NB4 (cell line): ENCODE results near the gene CHST15.

Experiments used
- DNase-seq: peaks from one replicate; pipeline ENCODE4 v3.0.0; 2010; ENCODE audit warnings: low read depth
- H3K4me3 ChIP-seq: one replicate; pipeline ENCODE4 v1.5.1; 2011; ENCODE audit warnings: mild to moderate bottlenecking, low read depth, low read length, moderate library complexity
- MYC ChIP-seq: IDR thresholded peaks from 2 replicates; pipeline ENCODE4 v1.6.1; 2011; ENCODE audit warnings: low read depth, low read length
- POLR2A ChIP-seq: IDR thresholded peaks from 2 replicates; pipeline ENCODE4 v1.6.1; 2011; ENCODE audit warnings: mild to moderate bottlenecking; ENCODE audit not compliant: insufficient read length; ENCODE audit errors: extremely low read depth
- TF ChIP-seq, protein P1 (sequence below): IDR thresholded peaks from one replicate; pipeline ENCODE4 v1.5.1; 2012; ENCODE audit warnings: low read depth, low read length
- TF ChIP-seq, protein P2 (sequence below): IDR thresholded peaks from 2 replicates; pipeline ENCODE4 v1.6.1; 2011; ENCODE audit warnings: low read depth, low read length

CHST15 gene, protein sequence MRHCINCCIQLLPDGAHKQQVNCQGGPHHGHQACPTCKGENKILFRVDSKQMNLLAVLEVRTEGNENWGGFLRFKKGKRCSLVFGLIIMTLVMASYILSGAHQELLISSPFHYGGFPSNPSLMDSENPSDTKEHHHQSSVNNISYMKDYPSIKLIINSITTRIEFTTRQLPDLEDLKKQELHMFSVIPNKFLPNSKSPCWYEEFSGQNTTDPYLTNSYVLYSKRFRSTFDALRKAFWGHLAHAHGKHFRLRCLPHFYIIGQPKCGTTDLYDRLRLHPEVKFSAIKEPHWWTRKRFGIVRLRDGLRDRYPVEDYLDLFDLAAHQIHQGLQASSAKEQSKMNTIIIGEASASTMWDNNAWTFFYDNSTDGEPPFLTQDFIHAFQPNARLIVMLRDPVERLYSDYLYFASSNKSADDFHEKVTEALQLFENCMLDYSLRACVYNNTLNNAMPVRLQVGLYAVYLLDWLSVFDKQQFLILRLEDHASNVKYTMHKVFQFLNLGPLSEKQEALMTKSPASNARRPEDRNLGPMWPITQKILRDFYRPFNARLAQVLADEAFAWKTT

DNA sequence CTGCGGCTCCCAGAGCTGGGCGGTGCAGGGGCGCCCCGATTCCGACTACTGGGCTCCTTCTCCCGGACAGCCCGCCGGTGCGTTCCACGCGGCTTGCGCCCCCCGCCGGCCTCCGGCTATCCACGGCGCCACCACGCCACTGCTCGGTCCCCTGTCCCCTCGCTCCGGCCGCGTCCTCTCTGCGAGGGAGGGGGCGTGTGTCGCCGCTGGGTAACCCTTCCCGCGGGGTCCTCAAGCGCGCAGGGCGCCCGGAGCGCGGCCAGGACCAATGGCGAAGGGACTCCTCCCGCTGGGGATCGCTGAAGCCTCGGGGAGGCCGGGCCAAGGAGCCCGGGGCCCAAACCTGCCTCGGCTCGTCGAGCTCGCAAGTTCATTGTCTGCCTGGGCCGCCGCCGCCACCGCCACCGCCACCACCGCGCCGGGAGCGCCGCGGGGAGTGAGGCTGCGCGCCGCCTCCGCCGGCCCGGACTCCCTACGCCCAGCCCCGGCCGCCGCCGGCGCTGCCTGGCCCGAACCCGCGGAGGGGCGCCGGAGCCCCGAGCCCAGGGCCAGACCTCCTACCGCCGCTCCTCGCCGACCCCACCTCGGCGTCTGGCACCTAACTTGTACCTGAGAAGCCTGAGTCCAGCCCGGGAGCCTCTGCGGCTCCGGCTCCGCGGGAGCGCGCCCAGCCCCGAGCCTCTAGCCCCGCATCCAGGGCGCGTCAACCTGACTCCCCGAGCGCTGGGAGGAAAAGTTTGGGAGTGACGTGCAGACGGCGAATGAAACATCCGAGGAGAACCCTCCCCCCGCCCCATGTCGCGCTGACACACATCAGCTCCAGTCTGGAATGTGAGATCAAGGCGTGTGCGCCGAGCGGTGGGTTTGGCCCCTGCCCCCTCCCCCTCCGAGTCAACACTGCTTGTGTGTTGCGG lies at the start of gene CHST15:
Gene CHST15 (minus strand): TSS at position 739 of the 914 bp plus-strand sequence. CDS start 47,386 bp downstream, outside the sequence.
- DNase-seq = no peak
- no peak for TF ChIP-seq POLR2A
- TF ChIP-seq, protein P1, sequence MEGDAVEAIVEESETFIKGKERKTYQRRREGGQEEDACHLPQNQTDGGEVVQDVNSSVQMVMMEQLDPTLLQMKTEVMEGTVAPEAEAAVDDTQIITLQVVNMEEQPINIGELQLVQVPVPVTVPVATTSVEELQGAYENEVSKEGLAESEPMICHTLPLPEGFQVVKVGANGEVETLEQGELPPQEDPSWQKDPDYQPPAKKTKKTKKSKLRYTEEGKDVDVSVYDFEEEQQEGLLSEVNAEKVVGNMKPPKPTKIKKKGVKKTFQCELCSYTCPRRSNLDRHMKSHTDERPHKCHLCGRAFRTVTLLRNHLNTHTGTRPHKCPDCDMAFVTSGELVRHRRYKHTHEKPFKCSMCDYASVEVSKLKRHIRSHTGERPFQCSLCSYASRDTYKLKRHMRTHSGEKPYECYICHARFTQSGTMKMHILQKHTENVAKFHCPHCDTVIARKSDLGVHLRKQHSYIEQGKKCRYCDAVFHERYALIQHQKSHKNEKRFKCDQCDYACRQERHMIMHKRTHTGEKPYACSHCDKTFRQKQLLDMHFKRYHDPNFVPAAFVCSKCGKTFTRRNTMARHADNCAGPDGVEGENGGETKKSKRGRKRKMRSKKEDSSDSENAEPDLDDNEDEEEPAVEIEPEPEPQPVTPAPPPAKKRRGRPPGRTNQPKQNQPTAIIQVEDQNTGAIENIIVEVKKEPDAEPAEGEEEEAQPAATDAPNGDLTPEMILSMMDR = no peak
- no peak for TF ChIP-seq MYC
- TF ChIP-seq, protein P2, sequence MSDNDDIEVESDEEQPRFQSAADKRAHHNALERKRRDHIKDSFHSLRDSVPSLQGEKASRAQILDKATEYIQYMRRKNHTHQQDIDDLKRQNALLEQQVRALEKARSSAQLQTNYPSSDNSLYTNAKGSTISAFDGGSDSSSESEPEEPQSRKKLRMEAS = no peak
- no peak within 1 kb of the TSS for H3K4me3 ChIP-seq

DNA sequence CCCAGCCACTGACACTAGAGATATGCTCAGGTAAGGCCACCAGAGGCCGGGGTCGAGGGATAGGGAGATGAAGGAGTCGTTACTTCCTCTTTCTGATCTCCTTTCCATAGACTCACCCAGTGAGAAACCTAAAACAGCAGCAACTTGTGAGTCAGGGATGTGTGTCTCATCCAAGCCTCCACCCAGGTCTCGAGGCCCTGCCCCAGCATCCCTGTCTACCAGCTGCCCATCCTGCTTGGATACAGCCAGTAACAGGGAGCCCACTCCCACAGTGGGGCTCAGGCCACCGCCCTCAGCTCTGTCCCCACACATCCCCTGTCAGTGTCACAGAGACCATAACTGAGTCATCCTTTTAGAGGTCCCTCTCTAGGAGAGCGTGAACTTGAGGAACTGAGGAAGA lies 49.6 kb upstream of the CHST15 start:
- H3K4me3 ChIP-seq = no peak overlapping the region
- no peak for TF ChIP-seq MYC
- TF ChIP-seq, protein P1 = no peak
- no peak for TF ChIP-seq POLR2A
- TF ChIP-seq, protein P2 = no peak
- DNase-seq = peak; percentile 38

DNA sequence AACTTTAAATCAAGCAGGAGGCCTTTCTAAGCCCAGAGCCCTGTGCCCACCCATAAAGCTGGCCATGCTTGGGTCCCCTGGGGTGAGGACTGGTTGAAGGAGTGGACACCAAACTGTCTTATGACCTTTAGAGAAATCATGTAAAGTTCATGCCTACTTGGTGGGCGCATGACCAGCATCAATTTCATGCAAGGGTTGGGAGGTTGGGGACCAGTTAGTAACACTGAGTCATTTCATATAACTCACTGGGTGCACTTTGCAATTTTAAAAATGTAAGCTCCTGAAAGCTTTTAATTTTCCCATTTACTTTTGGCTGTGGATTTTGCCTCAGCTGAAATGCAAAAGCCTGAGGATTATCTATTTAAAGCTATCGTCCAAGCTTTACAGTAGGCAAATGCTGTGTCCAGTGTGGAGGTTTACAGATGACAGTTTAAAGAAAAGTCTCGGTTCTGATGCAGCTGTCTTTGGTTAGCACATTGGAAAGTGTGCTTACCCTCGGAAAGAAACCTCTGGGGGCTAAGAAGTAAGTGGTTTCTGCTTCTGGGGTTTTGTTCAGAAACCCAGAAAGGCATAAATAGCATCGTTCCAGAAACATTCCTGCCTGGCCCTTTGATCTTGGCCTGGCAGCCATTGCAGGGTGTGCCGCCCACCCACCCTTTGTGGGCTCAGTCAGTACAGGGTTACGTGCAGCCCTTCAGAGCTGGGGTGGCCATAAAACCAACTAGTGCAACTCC lies 48.8 kb upstream of the CHST15 start:
- no peak overlapping the region for H3K4me3 ChIP-seq
- DNase-seq = no peak
- TF ChIP-seq, protein P2 = no peak
- no peak for TF ChIP-seq POLR2A
- TF ChIP-seq, protein P1 = no peak
- no peak for TF ChIP-seq MYC

DNA sequence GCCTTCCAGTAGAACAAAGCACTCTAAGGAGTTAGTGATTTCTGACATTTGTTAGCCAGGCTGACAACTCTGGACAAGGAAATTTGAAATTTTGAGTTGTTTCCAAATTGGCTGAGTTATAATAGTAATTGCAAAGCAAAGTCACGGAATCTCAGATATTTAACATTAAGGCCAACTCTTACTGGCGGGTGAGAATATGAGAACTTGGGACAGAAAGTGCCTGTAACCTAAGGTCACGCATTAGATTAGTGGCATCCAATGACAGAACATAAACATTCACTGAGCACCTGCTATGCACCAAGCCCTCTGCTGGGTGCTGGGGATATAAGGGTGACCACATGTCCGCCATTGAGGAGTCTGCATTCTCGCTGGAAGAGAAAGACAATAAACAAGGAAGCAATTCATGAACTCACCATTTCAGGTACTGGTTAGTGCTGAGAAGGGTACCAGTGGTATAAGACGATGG lies 45.5 kb upstream of the CHST15 start:
- H3K4me3 ChIP-seq = no peak overlapping the region
- TF ChIP-seq, protein P2 = no peak
- TF ChIP-seq POLR2A (no peak), MYC (no peak)
- TF ChIP-seq, protein P1 = no peak
- DNase-seq = no peak

DNA sequence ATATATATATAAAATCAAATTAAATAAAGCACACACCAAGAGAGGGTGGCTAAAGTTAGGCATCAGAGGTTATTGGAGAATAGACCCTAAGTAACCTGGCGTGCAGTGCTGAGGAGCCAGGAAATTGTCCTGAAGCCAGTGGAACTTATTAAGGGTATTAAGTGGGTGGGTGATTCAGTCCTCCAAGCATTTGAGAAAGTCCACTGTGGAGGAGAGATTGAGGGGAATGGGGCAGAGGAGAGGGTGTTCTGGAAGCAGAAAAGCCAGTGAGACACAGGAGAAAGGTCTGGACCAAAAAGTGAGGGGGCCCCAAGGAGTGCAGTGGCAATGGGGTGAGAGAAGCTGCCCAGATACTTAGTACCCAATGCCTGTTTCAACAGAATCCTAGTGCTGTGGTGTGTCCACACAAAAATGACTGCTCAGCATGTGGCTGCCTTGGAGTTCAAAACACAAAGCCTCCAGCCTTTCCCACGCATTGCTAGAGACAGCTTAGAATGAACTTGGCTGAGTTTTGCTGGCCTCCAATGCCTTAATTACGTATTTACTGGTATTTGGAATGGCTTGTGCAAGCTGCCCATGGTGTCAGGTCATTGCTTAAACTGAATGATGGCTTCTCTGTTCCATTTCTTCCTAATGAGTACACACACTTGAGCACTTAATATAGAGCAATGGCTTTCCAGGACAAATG lies 44.9 kb upstream of the CHST15 start:
- no peak for DNase-seq
- H3K4me3 ChIP-seq = no peak overlapping the region
- TF ChIP-seq, protein P1 = no peak
- TF ChIP-seq POLR2A (no peak), MYC (no peak)
- TF ChIP-seq, protein P2 = no peak
